HFFc6 (cell line): ENCODE measurements around the gene ZSWIM7. TPM values are rescaled to one million over a fixed set of nuclear protein-coding genes. Genes with fewer than 3 reads are reported as not detected.

ENCODE experiments used
- DNase-seq: peaks from one replicate; pipeline ENCODE4 v3.0.0-alpha.2; 2018
- H3K27ac Mint-ChIP-seq: 2 replicates; pipeline ENCODE4 v1.8.0; 2020; ENCODE audit warnings: mild to moderate bottlenecking, mixed read lengths
- H3K27me3 Mint-ChIP-seq: 2 replicates; pipeline ENCODE4 v1.8.0; 2021; ENCODE audit warnings: mild to moderate bottlenecking, moderate library complexity, mixed read lengths; ENCODE audit not compliant: insufficient read depth
- H3K36me3 Mint-ChIP-seq: 2 replicates; pipeline ENCODE4 v1.8.0; 2021; ENCODE audit warnings: low read depth, mixed read lengths
- H3K4me1 Mint-ChIP-seq: 2 replicates; pipeline ENCODE4 v1.8.0; 2020; ENCODE audit warnings: low read depth, mixed read lengths
- H3K4me3 Mint-ChIP-seq: 2 replicates; pipeline ENCODE4 v1.8.0; 2020; ENCODE audit warnings: mild to moderate bottlenecking, moderate library complexity, mixed read lengths
- H3K9me3 Mint-ChIP-seq: 2 replicates; pipeline ENCODE4 v1.8.0; 2020; ENCODE audit warnings: mild to moderate bottlenecking, mixed read lengths
- total RNA-seq, 6 experiments: library from RNA; stranded (reverse); fragmentation: NEBNext Ultra II Directional; extraction: Animal tissue kit (Norgen Biotek cat#: 25700); gene quantifications; 2 replicates in 1 of 6; 3 replicates in 5 of 6; pipeline ENCODE4 v1.2.3, GENCODE V29; 2021
- TF ChIP-seq, protein P1 (sequence below): fragments of 200-600 bp; sonication (generic); IDR thresholded peaks from 2 replicates; pipeline ENCODE4 v1.5.0; 2021; ENCODE audit warnings: antibody characterized with exemption, mild to moderate bottlenecking

ZSWIM7 gene
- total RNA-seq, 6 experiments from 2014 or later = 11.4 to 17.7 (median 15.5) TPM

DNA sequence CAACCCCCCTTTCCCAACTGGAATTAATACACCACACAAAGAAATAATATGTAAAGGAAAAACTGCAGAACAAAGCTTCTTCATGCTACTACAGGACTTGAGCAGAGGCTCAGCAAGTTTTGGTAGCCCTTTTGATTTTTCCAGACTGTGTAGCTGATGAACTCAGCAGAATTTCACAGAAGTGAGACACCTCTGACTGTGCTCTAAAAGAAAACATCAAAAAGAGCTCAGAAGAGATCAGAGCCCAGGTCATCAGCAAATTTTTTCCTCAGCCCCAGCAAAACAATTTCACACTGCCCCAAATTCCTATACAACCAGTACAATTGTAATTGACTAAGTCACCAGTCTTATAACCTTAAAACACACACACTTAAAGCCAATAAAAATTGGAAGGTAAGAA lies 38.1 kb upstream of the ZSWIM7 start:
- H3K4me1 Mint-ChIP-seq = peaks cover 45% of the 10 kb centered on the region
- no peak for DNase-seq
- TF ChIP-seq, protein P1, sequence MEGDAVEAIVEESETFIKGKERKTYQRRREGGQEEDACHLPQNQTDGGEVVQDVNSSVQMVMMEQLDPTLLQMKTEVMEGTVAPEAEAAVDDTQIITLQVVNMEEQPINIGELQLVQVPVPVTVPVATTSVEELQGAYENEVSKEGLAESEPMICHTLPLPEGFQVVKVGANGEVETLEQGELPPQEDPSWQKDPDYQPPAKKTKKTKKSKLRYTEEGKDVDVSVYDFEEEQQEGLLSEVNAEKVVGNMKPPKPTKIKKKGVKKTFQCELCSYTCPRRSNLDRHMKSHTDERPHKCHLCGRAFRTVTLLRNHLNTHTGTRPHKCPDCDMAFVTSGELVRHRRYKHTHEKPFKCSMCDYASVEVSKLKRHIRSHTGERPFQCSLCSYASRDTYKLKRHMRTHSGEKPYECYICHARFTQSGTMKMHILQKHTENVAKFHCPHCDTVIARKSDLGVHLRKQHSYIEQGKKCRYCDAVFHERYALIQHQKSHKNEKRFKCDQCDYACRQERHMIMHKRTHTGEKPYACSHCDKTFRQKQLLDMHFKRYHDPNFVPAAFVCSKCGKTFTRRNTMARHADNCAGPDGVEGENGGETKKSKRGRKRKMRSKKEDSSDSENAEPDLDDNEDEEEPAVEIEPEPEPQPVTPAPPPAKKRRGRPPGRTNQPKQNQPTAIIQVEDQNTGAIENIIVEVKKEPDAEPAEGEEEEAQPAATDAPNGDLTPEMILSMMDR = no peak

DNA sequence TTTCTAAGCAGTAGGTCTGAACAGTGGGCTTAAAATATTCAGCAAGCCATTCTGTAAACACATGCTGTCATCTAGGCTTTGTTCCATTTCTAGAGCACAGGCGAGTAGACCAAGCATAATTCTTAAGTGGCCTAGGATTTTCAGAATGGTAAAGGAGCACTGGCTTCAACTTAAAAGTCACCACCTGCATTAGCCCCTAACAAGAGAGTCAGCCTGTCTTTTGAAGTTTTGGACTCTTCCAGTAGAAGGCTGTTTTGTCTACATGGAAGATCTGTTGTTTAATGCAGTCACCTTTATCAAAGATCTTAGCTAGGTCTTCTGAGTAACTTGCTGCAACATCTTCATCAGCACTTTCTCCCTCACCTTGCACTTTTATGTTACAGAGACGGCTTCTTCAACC lies 36.8 kb upstream of the ZSWIM7 start:
- Mint-ChIP-seq H3K4me3 (no peak overlapping the region), H3K36me3 (peaks cover 54% of the 10 kb centered on the region), H3K9me3 (no peaks in the 10 kb centered on the region), H3K4me1 (peaks cover 44% of the 10 kb centered on the region), H3K27me3 (peaks cover 3% of the 10 kb centered on the region; the same call in 1 of the 2 replicates), H3K27ac (no peak overlapping the region)
- DNase-seq = no peak
- TF ChIP-seq, protein P1 = no peak

More for the DNA sequence above, 38.1 kb upstream of the ZSWIM7 start:
- H3K9me3 Mint-ChIP-seq = no peaks in the 10 kb centered on the region
- H3K4me3 Mint-ChIP-seq = no peak overlapping the region
- H3K36me3 Mint-ChIP-seq = peaks cover 49% of the 10 kb centered on the region
- H3K27ac Mint-ChIP-seq = peak overlapping the region; percentile 47
- H3K27me3 Mint-ChIP-seq = peaks cover 2% of the 10 kb centered on the region; the same call in 1 of the 2 replicates

DNA sequence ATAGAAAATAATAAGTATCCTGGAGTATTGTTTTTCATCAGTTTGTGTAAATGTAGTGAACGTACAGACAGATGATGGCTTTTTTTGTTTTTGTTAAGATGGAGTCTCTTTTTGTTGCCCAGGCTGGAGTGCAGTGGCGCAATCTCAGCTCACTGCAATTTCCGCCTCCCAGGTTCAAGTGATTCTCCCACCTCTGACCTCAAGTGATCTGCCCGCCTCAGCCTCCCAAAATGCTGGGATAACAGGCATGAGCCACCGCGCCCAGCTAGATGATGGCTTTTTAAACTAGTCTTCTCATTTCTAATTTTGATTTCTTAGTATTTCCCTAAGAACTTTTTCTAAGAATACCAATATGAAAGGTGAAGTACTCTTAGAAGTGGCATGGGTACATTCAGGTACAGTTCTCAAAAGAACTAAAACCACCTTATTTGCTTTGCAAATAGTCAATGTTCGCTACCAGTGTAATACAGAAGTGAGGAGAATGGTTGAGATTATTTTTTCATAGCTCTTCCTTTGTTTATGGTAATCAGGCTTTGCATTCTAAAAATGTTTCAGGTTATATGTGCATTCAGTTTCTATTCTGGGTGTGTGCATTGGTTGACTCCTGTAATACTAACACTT lies 34.3 kb upstream of the ZSWIM7 start:
- no peak for DNase-seq
- TF ChIP-seq, protein P1 = no peak
- H3K27me3 Mint-ChIP-seq = peaks cover 3% of the 10 kb centered on the region; the same call in 1 of the 2 replicates
- no peak overlapping the region for H3K27ac Mint-ChIP-seq
- no peak overlapping the region for H3K4me3 Mint-ChIP-seq
- no peaks in the 10 kb centered on the region for H3K9me3 Mint-ChIP-seq
- peaks cover 52% of the 10 kb centered on the region for H3K4me1 Mint-ChIP-seq
- H3K36me3 Mint-ChIP-seq = peaks cover 63% of the 10 kb centered on the region

DNA sequence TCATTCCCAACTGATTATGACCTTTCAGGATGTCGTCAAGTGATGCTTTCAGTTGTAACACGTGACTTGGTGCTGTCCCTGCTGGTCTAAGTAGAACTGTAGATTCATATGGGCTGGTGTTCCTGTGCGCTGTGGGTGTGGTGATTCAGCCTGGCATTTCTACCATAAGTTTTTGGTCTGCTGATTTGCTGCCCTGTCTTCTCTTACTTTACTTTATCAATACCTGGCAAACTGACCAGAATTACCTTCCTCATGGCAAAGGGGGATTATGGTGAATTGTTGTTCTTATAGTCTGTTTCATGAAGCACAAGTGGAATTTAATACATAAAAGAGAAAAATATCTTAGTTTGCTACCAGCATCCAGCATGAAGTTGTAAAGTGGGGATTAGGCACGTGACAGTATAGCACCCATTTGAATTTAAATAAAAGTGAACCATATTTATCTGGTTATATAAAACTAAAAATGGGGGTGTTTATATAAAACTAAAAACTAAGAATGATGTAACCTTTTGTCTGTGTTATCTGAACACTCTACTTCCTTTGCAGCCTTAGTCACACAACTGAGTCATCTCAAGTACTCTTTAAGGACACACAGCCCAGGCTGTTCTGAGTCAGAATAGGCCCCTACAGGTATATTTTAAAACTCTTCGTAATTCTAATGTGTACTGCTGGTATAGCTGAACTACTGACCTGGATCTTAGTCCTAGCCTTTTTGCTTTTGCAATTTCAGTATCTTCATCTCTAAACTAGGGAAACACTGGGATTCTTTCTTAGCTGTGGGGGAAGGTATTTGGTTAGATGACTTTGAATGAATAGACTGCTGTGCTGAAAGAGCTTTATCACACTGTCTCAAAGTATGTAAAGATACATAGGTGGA lies 28.4 kb upstream of the ZSWIM7 start:
- TF ChIP-seq, protein P1 = peak; percentile 24; the same call in 1 of the 2 replicates
- Mint-ChIP-seq H3K9me3 (no peaks in the 10 kb centered on the region), H3K4me3 (peak overlapping the region; percentile 52), H3K27ac (peak overlapping the region; percentile 91), H3K27me3 (peaks cover 6% of the 10 kb centered on the region), H3K36me3 (peaks cover 77% of the 10 kb centered on the region), H3K4me1 (peaks cover 52% of the 10 kb centered on the region)
- peak; percentile 94 for DNase-seq

DNA sequence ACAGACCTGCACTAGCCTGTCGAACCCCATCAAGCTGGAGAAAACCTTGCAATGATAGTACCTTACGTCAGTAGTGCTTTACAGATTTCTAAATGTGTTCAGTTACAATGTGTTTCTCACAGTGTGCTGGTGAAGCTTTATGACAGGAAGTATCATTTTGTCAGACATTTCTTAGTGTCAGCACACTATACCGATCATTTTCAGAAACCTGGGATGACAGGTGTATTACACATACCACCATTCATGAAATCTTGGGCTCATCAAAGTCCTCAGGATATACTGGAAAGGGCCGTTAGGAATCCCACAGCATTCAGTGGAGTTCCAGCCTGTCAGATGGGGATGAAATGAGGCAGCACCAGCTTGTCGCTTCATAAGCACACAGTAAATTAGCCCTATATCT lies 27.4 kb upstream of the ZSWIM7 start:
- no peak for DNase-seq
- H3K27ac Mint-ChIP-seq = peak overlapping the region; percentile 91
- TF ChIP-seq, protein P1 = no peak
- no peaks in the 10 kb centered on the region for H3K9me3 Mint-ChIP-seq
- H3K4me1 Mint-ChIP-seq = peaks cover 49% of the 10 kb centered on the region
- H3K36me3 Mint-ChIP-seq = peaks cover 66% of the 10 kb centered on the region
- H3K4me3 Mint-ChIP-seq = no peak overlapping the region
- H3K27me3 Mint-ChIP-seq = peaks cover 3% of the 10 kb centered on the region; the same call in 1 of the 2 replicates
